ENCODE results near the gene CATSPERE.

Gene CATSPERE

DNA sequence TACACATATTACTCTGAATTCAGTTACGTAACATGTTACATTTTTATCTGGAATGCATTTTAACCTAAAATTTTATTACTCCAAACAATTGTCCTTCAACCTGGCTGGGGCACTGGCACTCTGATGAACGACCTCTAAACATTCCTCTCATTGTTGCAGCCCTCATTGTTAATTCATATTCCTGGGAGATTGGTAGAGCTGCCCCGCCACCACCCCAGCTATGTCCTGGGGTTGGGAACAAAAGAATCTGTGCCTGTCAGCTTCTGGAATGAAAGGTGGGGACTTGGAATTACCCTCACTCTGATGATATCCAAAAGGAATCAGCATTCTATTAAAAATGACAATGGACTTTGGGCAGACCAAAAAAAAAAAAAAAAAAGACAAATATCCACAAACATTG, 153.8 kb downstream of the CATSPERE start:
- TF ChIP-seq, protein P1, sequence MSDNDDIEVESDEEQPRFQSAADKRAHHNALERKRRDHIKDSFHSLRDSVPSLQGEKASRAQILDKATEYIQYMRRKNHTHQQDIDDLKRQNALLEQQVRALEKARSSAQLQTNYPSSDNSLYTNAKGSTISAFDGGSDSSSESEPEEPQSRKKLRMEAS (IDR thresholded peaks at IDR 0.05; ENCODE audit: low read depth, low read length): no peak
- TF ChIP-seq, protein P2, sequence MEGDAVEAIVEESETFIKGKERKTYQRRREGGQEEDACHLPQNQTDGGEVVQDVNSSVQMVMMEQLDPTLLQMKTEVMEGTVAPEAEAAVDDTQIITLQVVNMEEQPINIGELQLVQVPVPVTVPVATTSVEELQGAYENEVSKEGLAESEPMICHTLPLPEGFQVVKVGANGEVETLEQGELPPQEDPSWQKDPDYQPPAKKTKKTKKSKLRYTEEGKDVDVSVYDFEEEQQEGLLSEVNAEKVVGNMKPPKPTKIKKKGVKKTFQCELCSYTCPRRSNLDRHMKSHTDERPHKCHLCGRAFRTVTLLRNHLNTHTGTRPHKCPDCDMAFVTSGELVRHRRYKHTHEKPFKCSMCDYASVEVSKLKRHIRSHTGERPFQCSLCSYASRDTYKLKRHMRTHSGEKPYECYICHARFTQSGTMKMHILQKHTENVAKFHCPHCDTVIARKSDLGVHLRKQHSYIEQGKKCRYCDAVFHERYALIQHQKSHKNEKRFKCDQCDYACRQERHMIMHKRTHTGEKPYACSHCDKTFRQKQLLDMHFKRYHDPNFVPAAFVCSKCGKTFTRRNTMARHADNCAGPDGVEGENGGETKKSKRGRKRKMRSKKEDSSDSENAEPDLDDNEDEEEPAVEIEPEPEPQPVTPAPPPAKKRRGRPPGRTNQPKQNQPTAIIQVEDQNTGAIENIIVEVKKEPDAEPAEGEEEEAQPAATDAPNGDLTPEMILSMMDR (IDR thresholded peaks at IDR 0.05; ENCODE audit: low read depth, low read length): no peak
- TF ChIP-seq POLR2A (IDR thresholded peaks at IDR 0.05; ENCODE audit: extremely low read depth, insufficient read length): no peak
- no peak overlapping the region for H3K4me3 ChIP-seq (ENCODE audit: low read depth, low read length)
- no peak for DNase-seq (ENCODE audit: low read depth)

DNA sequence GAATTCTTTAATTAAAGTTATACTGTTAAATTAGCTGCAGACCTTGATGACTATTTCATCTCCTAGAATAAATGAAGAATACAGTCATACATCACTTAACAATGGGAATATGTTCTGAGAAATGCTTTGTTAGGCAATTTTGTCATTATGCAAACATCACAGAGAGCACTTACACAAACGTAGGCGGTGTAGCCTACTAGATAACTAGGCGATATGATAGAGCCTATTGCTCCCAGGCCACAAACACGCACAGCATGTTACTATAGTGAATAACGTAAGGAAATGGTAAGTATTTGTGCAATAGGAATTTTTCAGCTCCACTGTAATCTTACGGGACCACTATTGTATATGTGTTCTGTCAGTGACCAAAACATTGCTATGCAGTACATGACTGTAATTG, 154.2 kb downstream of the CATSPERE start:
- no peak for DNase-seq (ENCODE audit: low read depth)
- TF ChIP-seq, protein P1 (IDR thresholded peaks at IDR 0.05; ENCODE audit: low read depth, low read length): no peak
- TF ChIP-seq, protein P2 (IDR thresholded peaks at IDR 0.05; ENCODE audit: low read depth, low read length): no peak
- TF ChIP-seq MYC (IDR thresholded peaks at IDR 0.05; ENCODE audit: low read depth, low read length) (no peak), POLR2A (IDR thresholded peaks at IDR 0.05; ENCODE audit: extremely low read depth, insufficient read length) (no peak)
- H3K4me3 ChIP-seq (ENCODE audit: low read depth, low read length): no peak overlapping the region

DNA sequence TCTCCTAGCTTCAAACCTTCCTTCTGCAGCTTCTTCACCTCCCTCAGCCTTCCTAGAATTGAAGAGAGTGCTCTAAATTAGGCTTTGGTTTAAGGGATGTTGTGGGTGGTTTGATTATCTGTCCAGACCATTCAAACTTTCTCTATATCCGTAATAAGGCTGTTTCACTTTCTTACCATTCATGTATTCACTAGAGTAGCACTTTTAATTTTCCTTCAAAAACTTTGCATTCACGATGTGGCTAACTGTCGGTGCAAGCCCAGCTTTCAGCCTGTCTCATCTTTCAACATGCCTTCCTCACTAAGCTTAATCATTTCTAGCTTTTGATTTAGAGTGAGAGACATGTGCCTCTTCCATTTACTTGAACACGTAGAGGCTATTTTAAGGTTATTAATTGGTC, 165.6 kb downstream of the CATSPERE start:
- no peak for DNase-seq (ENCODE audit: low read depth)
- H3K4me3 ChIP-seq (ENCODE audit: low read depth, low read length): no peak overlapping the region
- TF ChIP-seq POLR2A (IDR thresholded peaks at IDR 0.05; ENCODE audit: extremely low read depth, insufficient read length): no peak
- TF ChIP-seq, protein P2 (IDR thresholded peaks at IDR 0.05; ENCODE audit: low read depth, low read length): no peak
- TF ChIP-seq, protein P1 (IDR thresholded peaks at IDR 0.05; ENCODE audit: low read depth, low read length): no peak
- TF ChIP-seq MYC (IDR thresholded peaks at IDR 0.05; ENCODE audit: low read depth, low read length): no peak

DNA sequence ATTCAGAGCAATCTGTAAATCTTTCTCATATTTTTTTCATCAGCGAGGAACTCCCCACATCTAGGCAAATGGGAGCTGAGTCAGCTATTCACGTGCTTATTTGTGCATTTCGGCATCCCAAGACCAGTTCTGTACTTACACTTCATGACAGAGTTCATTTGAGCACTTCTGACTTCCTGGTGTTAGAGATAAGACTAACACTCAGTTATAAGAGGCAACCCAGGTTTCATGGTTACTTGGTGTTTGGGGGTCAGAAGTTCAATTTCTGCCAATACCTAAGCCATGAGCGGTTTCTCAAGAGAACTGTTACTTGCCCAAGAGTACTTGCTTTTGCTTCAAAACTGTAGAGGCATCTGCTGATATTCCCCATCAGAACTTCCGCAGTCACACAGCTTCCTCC, 167.7 kb downstream of the CATSPERE start:
- TF ChIP-seq, protein P1 (IDR thresholded peaks at IDR 0.05; ENCODE audit: low read depth, low read length): no peak
- TF ChIP-seq POLR2A (IDR thresholded peaks at IDR 0.05; ENCODE audit: extremely low read depth, insufficient read length) (no peak), MYC (IDR thresholded peaks at IDR 0.05; ENCODE audit: low read depth, low read length) (no peak)
- TF ChIP-seq, protein P2 (IDR thresholded peaks at IDR 0.05; ENCODE audit: low read depth, low read length): no peak
- DNase-seq (ENCODE audit: low read depth): no peak
- no peak overlapping the region for H3K4me3 ChIP-seq (ENCODE audit: low read depth, low read length)

DNA sequence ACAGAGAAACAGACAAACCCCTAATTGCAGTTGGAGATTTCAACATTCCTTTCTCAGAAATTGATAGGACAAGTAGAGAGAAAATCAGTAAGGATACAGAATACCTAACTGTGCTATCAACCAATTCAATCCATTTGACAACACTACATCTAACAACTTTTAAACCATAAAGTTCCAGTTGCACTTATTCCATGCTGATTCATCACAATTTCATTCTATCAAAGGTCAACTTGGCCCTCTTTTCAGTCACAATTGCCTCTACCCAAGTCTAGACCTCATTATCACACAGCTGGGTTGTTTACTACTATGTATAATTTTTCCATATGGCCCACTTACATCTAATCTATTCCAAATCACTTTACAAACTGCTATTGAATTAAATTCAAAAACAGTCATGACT, 172.1 kb downstream of the CATSPERE start:
- no peak overlapping the region for H3K4me3 ChIP-seq (ENCODE audit: low read depth, low read length)
- DNase-seq (ENCODE audit: low read depth): no peak
- TF ChIP-seq, protein P2 (IDR thresholded peaks at IDR 0.05; ENCODE audit: low read depth, low read length): no peak
- TF ChIP-seq, protein P1 (IDR thresholded peaks at IDR 0.05; ENCODE audit: low read depth, low read length): no peak
- no peak for TF ChIP-seq POLR2A (IDR thresholded peaks at IDR 0.05; ENCODE audit: extremely low read depth, insufficient read length)
- TF ChIP-seq MYC (IDR thresholded peaks at IDR 0.05; ENCODE audit: low read depth, low read length): no peak

DNA sequence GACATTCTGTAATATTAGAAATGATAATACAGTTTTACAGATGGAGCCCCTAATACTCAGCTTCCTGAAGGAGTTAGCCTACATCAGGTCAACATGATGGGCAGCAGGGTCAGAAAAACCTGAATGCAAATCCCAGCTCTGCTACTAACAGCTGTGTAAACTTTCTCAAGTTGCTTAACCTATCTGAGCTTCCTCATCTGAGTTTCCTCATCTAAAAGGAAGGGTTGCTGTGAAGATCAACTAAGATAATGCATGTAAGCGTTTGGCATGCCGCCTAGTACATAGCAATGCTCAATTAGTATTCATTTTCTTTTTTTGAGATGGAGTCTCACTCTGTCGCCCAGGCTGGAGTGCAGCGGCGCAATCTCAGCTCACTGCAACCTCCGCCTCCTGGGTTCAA, 173.5 kb downstream of the CATSPERE start:
- TF ChIP-seq, protein P2 (IDR thresholded peaks at IDR 0.05; ENCODE audit: low read depth, low read length): no peak
- TF ChIP-seq POLR2A (IDR thresholded peaks at IDR 0.05; ENCODE audit: extremely low read depth, insufficient read length): no peak
- TF ChIP-seq, protein P1 (IDR thresholded peaks at IDR 0.05; ENCODE audit: low read depth, low read length): no peak
- no peak for TF ChIP-seq MYC (IDR thresholded peaks at IDR 0.05; ENCODE audit: low read depth, low read length)
- no peak for DNase-seq (ENCODE audit: low read depth)
- H3K4me3 ChIP-seq (ENCODE audit: low read depth, low read length): no peak overlapping the region
